ENCODE results near the gene SDCBP2. TPM values are rescaled to one million over a fixed set of nuclear protein-coding genes. Genes with fewer than 3 reads are reported as not detected.

The SDCBP2 gene
- total and polyA plus RNA-seq, 10 of the 15 experiments (the other 5 are each of a cell fraction or from before 2014, with no cell fraction given), result 0.16 to 2.4 (median 1.1) TPM; not detected in 1

DNA sequence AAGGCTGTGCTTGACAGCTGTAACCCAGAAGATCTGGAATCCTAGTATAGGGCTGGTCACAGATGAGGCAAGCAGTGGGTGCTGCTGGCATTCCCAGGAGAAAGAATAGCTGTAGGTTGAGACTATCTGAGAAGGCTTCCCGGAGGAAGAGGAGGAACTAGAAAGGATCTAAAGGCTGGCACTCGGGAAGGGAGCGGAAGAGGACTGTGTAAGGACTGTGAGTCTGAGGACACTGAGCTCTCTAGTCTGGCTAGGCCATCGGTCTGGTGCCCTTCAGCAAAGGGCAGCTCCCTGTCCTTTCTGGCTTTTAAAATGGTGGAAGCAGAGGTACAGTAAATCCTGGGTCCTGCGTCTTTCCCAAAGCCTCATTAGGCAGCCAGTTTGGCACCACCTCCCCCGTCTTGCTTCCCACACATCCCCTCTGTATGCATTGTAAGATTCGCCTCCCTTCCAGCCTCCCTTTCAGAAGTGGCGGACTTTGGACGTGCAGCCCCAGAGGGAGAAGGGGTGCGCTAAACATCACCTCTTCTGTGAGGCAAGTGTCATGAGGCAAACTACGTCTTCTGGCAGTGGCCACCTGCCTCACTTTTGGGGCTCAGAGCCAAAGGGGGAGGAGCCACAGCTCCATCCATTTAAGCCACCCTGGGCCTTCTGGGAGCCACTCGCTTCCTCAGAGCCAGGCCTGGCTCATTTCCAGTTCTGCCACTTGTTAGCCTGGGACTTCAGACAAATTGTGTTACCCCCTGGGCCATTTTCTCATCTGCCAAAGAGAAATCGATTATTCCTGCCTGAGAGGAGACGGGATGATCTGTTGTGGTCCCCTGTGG lies 54.2 kb downstream of the SDCBP2 start (continued):
- TF ChIP-seq, protein P1, sequence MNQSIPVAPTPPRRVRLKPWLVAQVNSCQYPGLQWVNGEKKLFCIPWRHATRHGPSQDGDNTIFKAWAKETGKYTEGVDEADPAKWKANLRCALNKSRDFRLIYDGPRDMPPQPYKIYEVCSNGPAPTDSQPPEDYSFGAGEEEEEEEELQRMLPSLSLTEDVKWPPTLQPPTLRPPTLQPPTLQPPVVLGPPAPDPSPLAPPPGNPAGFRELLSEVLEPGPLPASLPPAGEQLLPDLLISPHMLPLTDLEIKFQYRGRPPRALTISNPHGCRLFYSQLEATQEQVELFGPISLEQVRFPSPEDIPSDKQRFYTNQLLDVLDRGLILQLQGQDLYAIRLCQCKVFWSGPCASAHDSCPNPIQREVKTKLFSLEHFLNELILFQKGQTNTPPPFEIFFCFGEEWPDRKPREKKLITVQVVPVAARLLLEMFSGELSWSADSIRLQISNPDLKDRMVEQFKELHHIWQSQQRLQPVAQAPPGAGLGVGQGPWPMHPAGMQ (IDR thresholded peaks at IDR 0.05; ENCODE audit: borderline replicate concordance), result no peak

- WGBS (ENCODE audit: insufficient coverage, insufficient replicate concordance, low lambda C conversion rate, missing lambda C conversion rate), result 38% methylated on average over 2 of the region's 2 CpGs
- ChIA-PET CTCF (no interaction called here), SMC1A (ENCODE audit: uncharacterized antibody, unreplicated experiment) (no interaction called here), RAD21 (ENCODE audit: unreplicated experiment) (no interaction called here), POLR2A (no interaction called here)
- no peaks in the 10 kb centered on the region for H4K20me1 ChIP-seq (ENCODE audit: control insufficient read depth, insufficient read depth)
- no peak overlapping the region for H3K9ac ChIP-seq (ENCODE audit: control insufficient read depth, insufficient read depth, low read length)
- H3K27ac ChIP-seq (ENCODE audit: control insufficient read depth, insufficient read depth), result no peak overlapping the region
- no peaks in the 10 kb centered on the region for H3K4me1 ChIP-seq (ENCODE audit: control insufficient read depth, insufficient read depth, low read length)
- H3K36me3 ChIP-seq (ENCODE audit: control insufficient read depth in 2 of 2, insufficient read depth in 2 of 2, low read length in 1 of 2), result no peaks in the 10 kb centered on the region; a peak in 1 of 4 replicates
- FAIRE-seq (no peak), DNase-seq (ENCODE audit: low read depth, low spot score) (no peak), ATAC-seq (no peak)
- no peaks in the 10 kb centered on the region for H3K79me2 ChIP-seq (ENCODE audit: control insufficient read depth, insufficient read depth, low read length)
- H2AFZ ChIP-seq (ENCODE audit: control insufficient read depth, low read depth, low read length), result no peak overlapping the region
- H3K27me3 ChIP-seq (replicated peaks in 1 of 2; ENCODE audit: control insufficient read depth in 2 of 2, insufficient read depth in 2 of 2, low read length in 1 of 2), result no peaks in the 10 kb centered on the region; a peak in 1 of 4 replicates
- no peak overlapping the region for H3K4me2 ChIP-seq (ENCODE audit: control insufficient read depth, insufficient read depth)
- intact Hi-C loops (cut with micrococcal nuclease; ENCODE audit: unreplicated experiment) (no loop called here), in situ Hi-C loops (cut with MboI) (no loop called here)
- no peaks in the 10 kb centered on the region for H3K9me3 ChIP-seq (replicated peaks; ENCODE audit: control insufficient read depth, insufficient read depth, low read length)
- H3K4me3 ChIP-seq, result no peak overlapping the region
- no TSS peak for BruUV-seq (replicated peaks)
- TF ChIP-seq YY1 (IDR thresholded peaks at IDR 0.05; ENCODE audit: low read depth, low read length) (no peak), STAT3 (IDR thresholded peaks at IDR 0.05; ENCODE audit: low read depth, low read length) (no peak), ETV6 (conservative IDR thresholded peaks at IDR 0.05 in 1 of 2, IDR thresholded peaks at IDR 0.05 in 1 of 2; ENCODE audit: borderline replicate concordance in 1 of 2, low read depth in 1 of 2) (no peak), BRCA1 (IDR thresholded peaks at IDR 0.05; ENCODE audit: low read depth, low read length) (no peak), NR2C1 (IDR thresholded peaks at IDR 0.05) (no peak), ZZZ3 (IDR thresholded peaks at IDR 0.05; ENCODE audit: control insufficient read depth, insufficient read length, low read depth) (no peak), FOXM1 (IDR thresholded peaks at IDR 0.05; ENCODE audit: low read depth, low read length) (no peak), CREB1 (IDR thresholded peaks at IDR 0.05; ENCODE audit: low read depth) (no peak), MEF2B (IDR thresholded peaks at IDR 0.05; ENCODE audit: partially characterized antibody, poor library complexity, severe bottlenecking) (no peak), BMI1 (IDR thresholded peaks at IDR 0.05; ENCODE audit: borderline replicate concordance) (no peak)
- TF ChIP-seq, protein P2, sequence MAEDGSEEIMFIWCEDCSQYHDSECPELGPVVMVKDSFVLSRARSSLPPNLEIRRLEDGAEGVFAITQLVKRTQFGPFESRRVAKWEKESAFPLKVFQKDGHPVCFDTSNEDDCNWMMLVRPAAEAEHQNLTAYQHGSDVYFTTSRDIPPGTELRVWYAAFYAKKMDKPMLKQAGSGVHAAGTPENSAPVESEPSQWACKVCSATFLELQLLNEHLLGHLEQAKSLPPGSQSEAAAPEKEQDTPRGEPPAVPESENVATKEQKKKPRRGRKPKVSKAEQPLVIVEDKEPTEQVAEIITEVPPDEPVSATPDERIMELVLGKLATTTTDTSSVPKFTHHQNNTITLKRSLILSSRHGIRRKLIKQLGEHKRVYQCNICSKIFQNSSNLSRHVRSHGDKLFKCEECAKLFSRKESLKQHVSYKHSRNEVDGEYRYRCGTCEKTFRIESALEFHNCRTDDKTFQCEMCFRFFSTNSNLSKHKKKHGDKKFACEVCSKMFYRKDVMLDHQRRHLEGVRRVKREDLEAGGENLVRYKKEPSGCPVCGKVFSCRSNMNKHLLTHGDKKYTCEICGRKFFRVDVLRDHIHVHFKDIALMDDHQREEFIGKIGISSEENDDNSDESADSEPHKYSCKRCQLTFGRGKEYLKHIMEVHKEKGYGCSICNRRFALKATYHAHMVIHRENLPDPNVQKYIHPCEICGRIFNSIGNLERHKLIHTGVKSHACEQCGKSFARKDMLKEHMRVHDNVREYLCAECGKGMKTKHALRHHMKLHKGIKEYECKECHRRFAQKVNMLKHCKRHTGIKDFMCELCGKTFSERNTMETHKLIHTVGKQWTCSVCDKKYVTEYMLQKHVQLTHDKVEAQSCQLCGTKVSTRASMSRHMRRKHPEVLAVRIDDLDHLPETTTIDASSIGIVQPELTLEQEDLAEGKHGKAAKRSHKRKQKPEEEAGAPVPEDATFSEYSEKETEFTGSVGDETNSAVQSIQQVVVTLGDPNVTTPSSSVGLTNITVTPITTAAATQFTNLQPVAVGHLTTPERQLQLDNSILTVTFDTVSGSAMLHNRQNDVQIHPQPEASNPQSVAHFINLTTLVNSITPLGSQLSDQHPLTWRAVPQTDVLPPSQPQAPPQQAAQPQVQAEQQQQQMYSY (CRISPR knock-in tag; IDR thresholded peaks at IDR 0.05), result no peak
- TF ChIP-seq, protein P3, sequence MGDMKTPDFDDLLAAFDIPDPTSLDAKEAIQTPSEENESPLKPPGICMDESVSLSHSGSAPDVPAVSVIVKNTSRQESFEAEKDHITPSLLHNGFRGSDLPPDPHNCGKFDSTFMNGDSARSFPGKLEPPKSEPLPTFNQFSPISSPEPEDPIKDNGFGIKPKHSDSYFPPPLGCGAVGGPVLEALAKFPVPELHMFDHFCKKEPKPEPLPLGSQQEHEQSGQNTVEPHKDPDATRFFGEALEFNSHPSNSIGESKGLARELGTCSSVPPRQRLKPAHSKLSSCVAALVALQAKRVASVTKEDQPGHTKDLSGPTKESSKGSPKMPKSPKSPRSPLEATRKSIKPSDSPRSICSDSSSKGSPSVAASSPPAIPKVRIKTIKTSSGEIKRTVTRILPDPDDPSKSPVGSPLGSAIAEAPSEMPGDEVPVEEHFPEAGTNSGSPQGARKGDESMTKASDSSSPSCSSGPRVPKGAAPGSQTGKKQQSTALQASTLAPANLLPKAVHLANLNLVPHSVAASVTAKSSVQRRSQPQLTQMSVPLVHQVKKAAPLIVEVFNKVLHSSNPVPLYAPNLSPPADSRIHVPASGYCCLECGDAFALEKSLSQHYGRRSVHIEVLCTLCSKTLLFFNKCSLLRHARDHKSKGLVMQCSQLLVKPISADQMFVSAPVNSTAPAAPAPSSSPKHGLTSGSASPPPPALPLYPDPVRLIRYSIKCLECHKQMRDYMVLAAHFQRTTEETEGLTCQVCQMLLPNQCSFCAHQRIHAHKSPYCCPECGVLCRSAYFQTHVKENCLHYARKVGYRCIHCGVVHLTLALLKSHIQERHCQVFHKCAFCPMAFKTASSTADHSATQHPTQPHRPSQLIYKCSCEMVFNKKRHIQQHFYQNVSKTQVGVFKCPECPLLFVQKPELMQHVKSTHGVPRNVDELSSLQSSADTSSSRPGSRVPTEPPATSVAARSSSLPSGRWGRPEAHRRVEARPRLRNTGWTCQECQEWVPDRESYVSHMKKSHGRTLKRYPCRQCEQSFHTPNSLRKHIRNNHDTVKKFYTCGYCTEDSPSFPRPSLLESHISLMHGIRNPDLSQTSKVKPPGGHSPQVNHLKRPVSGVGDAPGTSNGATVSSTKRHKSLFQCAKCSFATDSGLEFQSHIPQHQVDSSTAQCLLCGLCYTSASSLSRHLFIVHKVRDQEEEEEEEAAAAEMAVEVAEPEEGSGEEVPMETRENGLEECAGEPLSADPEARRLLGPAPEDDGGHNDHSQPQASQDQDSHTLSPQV (IDR thresholded peaks at IDR 0.05), result no peak
Measured at GRCh38 chr20:1273366-1273765, 55.6 kb downstream of the SDCBP2 start.

All from GM12878 (cell line).